HCT116 (cell line): Measurements from ENCODE around the gene SDC3. TPM values are rescaled to one million over a fixed set of nuclear protein-coding genes. Genes with fewer than 3 reads are reported as not detected.

Experiments used
- ATAC-seq: fragments of 200-7000 bp; cut with Tn5 transposase; 2 replicates; pipeline ENCODE4 v1.9.1; 2020; ENCODE audit warnings: mild to moderate bottlenecking, moderate library complexity
- BruUV-seq: library from RNA; stranded (reverse); fragments of 400-500 nt; replicated peaks from 2 replicates; lab custom pipeline; 2021; lab: Mats Ljungman, UMichigan
- CTCF ChIA-PET: fragments of 300-600 bp; sonication (Branson Sonifier 250); formaldehyde crosslinking; loops from one replicate; lab custom pipeline; 2021; ENCODE audit warnings: antibody characterized with exemption; lab: Charles Lee
- POLR2A ChIA-PET: fragments of 300-600, 350-600 bp; sonication (Branson Sonifier 250); formaldehyde crosslinking; loops from one replicate; lab custom pipeline; 2021; ENCODE audit warnings: antibody characterized with exemption; lab: Charles Lee
- RAD21 ChIA-PET, 2 experiments: fragments of 300-600 bp; sonication (Branson Sonifier 250); formaldehyde crosslinking; loops; one replicate each; lab custom pipeline; 2023; ENCODE audit warnings: low total read pairs in 2 of 2; ENCODE audit not compliant: uncharacterized antibody in 2 of 2, unreplicated experiment in 2 of 2, low non-redundant PET in 1 of 2; lab: Charles Lee
- DNase-seq: peaks from one replicate; pipeline ENCODE4 v3.0.0-alpha.2; 2010; ENCODE audit warnings: low read depth, low spot score
- H2AFZ ChIP-seq: fragments of 200-600 bp; shearing (Covaris generic), sonication (generic); 2 replicates; pipeline ENCODE4 v1.6.1; 2017; ENCODE audit warnings: low read depth, mixed run types, mixed read lengths, antibody characterized with exemption, low read length; ENCODE audit not compliant: poor library complexity, severe bottlenecking
- H3K27ac ChIP-seq: 2 replicates; pipeline ENCODE4 v1.5.1; 2012; ENCODE audit warnings: low read depth, low read length
- H3K27me3 ChIP-seq: fragments of 200-600 bp; sonication (generic); 2 replicates; pipeline ENCODE4 v1.6.1; 2016; ENCODE audit warnings: mixed run types, low read length, mixed read lengths; ENCODE audit not compliant: insufficient read depth
- H3K36me3 ChIP-seq, 2 experiments: fragments of 200-500 bp in 1 of 2; fragments of 200-600 bp in 1 of 2; sonication (Bioruptor generic) in 1 of 2; sonication (generic) in 1 of 2; 2 replicates each; pipeline versions ENCODE4 v1.5.1 to v1.6.1; 2014 to 2016; ENCODE audit warnings: low read length in 2 of 2, inconsistent platforms in 1 of 2, mixed read lengths in 1 of 2, mixed run types in 1 of 2; ENCODE audit not compliant: insufficient read depth in 2 of 2, control insufficient read depth in 1 of 2
- H3K4me1 ChIP-seq, 2 experiments: fragments of 200-600 bp in 1 of 2; sonication (generic) in 1 of 2; 2 replicates each; pipeline versions ENCODE4 v1.5.1 to v1.6.1; 2012 to 2017; ENCODE audit warnings: low read length in 2 of 2, inconsistent platforms in 1 of 2, mild to moderate bottlenecking in 1 of 2, mixed read lengths in 1 of 2, mixed run types in 1 of 2, moderate library complexity in 1 of 2; ENCODE audit not compliant: insufficient read depth in 2 of 2, control insufficient read depth in 1 of 2
- H3K4me2 ChIP-seq: fragments of 200-600 bp; sonication (generic); 2 replicates; pipeline ENCODE4 v1.6.1; 2017; ENCODE audit warnings: mixed run types, low read length, mixed read lengths
- H3K4me3 ChIP-seq, 2 experiments: fragments of 200-600 bp in 1 of 2; sonication (generic) in 1 of 2; replicated peaks in 1 of 2; 2 replicates each; pipeline ENCODE4 v1.5.1; 2011 to 2016; ENCODE audit warnings: low read length in 2 of 2, control low read depth in 1 of 2, low read depth in 1 of 2, mild to moderate bottlenecking in 1 of 2, mixed read lengths in 1 of 2, mixed run types in 1 of 2
- H3K79me2 ChIP-seq: fragments of 200-600 bp; sonication (generic); 2 replicates; pipeline ENCODE4 v1.6.1; 2017; ENCODE audit warnings: mild to moderate bottlenecking, mixed run types, low read length, moderate library complexity, mixed read lengths; ENCODE audit not compliant: insufficient read depth
- H3K9ac ChIP-seq: fragments of 200-600 bp; sonication (generic); 2 replicates; pipeline ENCODE4 v1.6.1; 2016; ENCODE audit warnings: low read length, mixed read lengths
- H3K9me2 ChIP-seq: fragments of 200-600 bp; sonication (generic), shearing (Covaris generic); 2 replicates; pipeline ENCODE4 v1.6.1; 2017; ENCODE audit warnings: mixed run types, mild to moderate bottlenecking, moderate library complexity; ENCODE audit not compliant: insufficient read depth
- H3K9me3 ChIP-seq, 2 experiments: fragments of 200-500 bp in 1 of 2; fragments of 200-600 bp in 1 of 2; sonication (Bioruptor generic) in 1 of 2; sonication (generic) in 1 of 2; 2 replicates each; pipeline ENCODE4 v1.6.1; 2014 to 2017; ENCODE audit warnings: low read length in 2 of 2, mixed read lengths in 2 of 2, inconsistent platforms in 1 of 2, low read depth in 1 of 2, mild to moderate bottlenecking in 1 of 2, mixed run types in 1 of 2, moderate library complexity in 1 of 2; ENCODE audit not compliant: control insufficient read depth in 1 of 2, insufficient read depth in 1 of 2
- H4K20me1 ChIP-seq: fragments of 200-600 bp; sonication (generic), shearing (Covaris generic); 2 replicates; pipeline ENCODE4 v1.6.1; 2017; ENCODE audit warnings: mixed run types, mild to moderate bottlenecking, moderate library complexity; ENCODE audit not compliant: insufficient read depth
- ATF3 ChIP-seq: IDR thresholded peaks from 2 replicates; pipeline ENCODE4 v1.6.1; 2012
- CEBPB ChIP-seq: IDR thresholded peaks from 2 replicates; pipeline ENCODE4 v1.6.1; 2012; ENCODE audit warnings: low read depth
- EGR1 ChIP-seq: IDR thresholded peaks from 2 replicates; pipeline ENCODE4 v1.6.1; 2012; ENCODE audit warnings: low read depth
- ELF1 ChIP-seq: IDR thresholded peaks from 2 replicates; pipeline ENCODE4 v1.6.1; 2012; ENCODE audit warnings: low read depth, borderline replicate concordance
- EZH2phosphoT487 ChIP-seq: fragments of 200-600 bp; IDR thresholded peaks from 2 replicates; pipeline ENCODE4 v1.6.1; 2018; ENCODE audit warnings: antibody characterized with exemption, borderline replicate concordance
- JUND ChIP-seq: IDR thresholded peaks from 2 replicates; pipeline ENCODE4 v1.6.1; 2012
- POLR2AphosphoS5 ChIP-seq: IDR thresholded peaks from 2 replicates; pipeline ENCODE4 v1.6.1; 2011; ENCODE audit warnings: mild to moderate bottlenecking, low read depth, low read length, moderate library complexity
- RAD21 ChIP-seq: IDR thresholded peaks from 2 replicates; pipeline ENCODE4 v1.6.1; 2012; ENCODE audit warnings: low read depth, mild to moderate bottlenecking
- SP1 ChIP-seq: IDR thresholded peaks from 2 replicates; pipeline ENCODE4 v1.6.1; 2012; ENCODE audit warnings: low read depth
- TCF7L2 ChIP-seq: IDR thresholded peaks from 2 replicates; pipeline ENCODE4 v1.7.0; 2011; ENCODE audit warnings: borderline replicate concordance, inconsistent platforms; ENCODE audit not compliant: insufficient read depth, insufficient read length; ENCODE audit errors: extremely low read depth
- YY1 ChIP-seq: IDR thresholded peaks from 2 replicates; pipeline ENCODE4 v1.6.1; 2011; ENCODE audit warnings: low read length, low read depth, moderate library complexity, mild to moderate bottlenecking; ENCODE audit not compliant: insufficient replicate concordance; ENCODE audit errors: extremely low read depth
- ZBTB33 ChIP-seq: IDR thresholded peaks from 2 replicates; pipeline ENCODE4 v1.6.1; 2011; ENCODE audit warnings: mild to moderate bottlenecking, low read length, moderate library complexity; ENCODE audit not compliant: insufficient replicate concordance; ENCODE audit errors: extremely low read depth
- ZFX ChIP-seq: fragments of 450-650 bp; IDR thresholded peaks from 2 replicates; pipeline ENCODE4 v1.6.1; 2017
- ZNF274 ChIP-seq: fragments of 200-500 bp; sonication (Bioruptor generic); IDR thresholded peaks from 2 replicates; pipeline ENCODE4 v1.6.1; 2014; ENCODE audit warnings: mild to moderate bottlenecking, low read depth, low read length, inconsistent platforms
- intact Hi-C: fragments of 100-400 bp; cut with micrococcal nuclease; formaldehyde crosslinking; loops from 2 replicates; pipeline ENCODE4 v1.10.0; 2022
- total RNA-seq: library from RNA; stranded (reverse); gene quantifications from one replicate; pipeline ENCODE4 v1.2.1, GENCODE V29; 2021; ENCODE audit not compliant: unreplicated experiment
- TF ChIP-seq, protein P1 (sequence below): IDR thresholded peaks from 2 replicates; pipeline ENCODE4 v1.6.1; 2012
- TF ChIP-seq, protein P2 (sequence below), 3 experiments: fragments of 200-600 bp in 1 of 3; sonication (generic) in 1 of 3; IDR thresholded peaks in 2 of 3; conservative IDR thresholded peaks in 1 of 3; 2 replicates each; pipeline ENCODE4 v1.5.1; 2012 to 2017; ENCODE audit warnings: low read depth in 2 of 3, low read length in 2 of 3, antibody characterized with exemption in 1 of 3, borderline replicate concordance in 1 of 3, control low read depth in 1 of 3, mild to moderate bottlenecking in 1 of 3, mixed read lengths in 1 of 3, mixed run types in 1 of 3, moderate library complexity in 1 of 3; ENCODE audit not compliant: insufficient read depth in 1 of 3

The SDC3 gene
- total RNA-seq, 1 experiment from 2014 or later: 40.1 TPM

GRCh38 chr1:30882678-30883388 lies 25.7 kb downstream of the SDC3 start:
- H3K27me3 ChIP-seq: no peaks in the 10 kb centered on the region
- H2AFZ ChIP-seq: no peak overlapping the region
- no peaks in the 10 kb centered on the region for H3K36me3 ChIP-seq
- CTCF ChIA-PET: interaction anchor here (0.6 kb wide), 1 partner anchor 793 kb away, joined by 3 read pairs; no protein-coding TSS in a partner anchor
- no peak for ATAC-seq
- intact Hi-C loops: no loop called here
- no peaks in the 10 kb centered on the region for H3K9me2 ChIP-seq
- RAD21 ChIA-PET: no interaction called here
- no peaks in the 10 kb centered on the region; a peak in 1 of 4 replicates for H3K4me1 ChIP-seq
- no peak overlapping the region for H3K9ac ChIP-seq
- H3K4me3 ChIP-seq: no peak overlapping the region
- H3K4me2 ChIP-seq: no peak overlapping the region
- no peaks in the 10 kb centered on the region for H3K9me3 ChIP-seq
- no peaks in the 10 kb centered on the region for H3K79me2 ChIP-seq
- no TSS peak for BruUV-seq
- no peaks in the 10 kb centered on the region for H4K20me1 ChIP-seq
- TF ChIP-seq ATF3 (no peak), ZNF274 (no peak), EGR1 (no peak), YY1 (no peak), JUND (no peak), POLR2AphosphoS5 (no peak), TCF7L2 (no peak), ZBTB33 (no peak), ZFX (no peak), ELF1 (no peak), RAD21 (no peak), CEBPB (no peak), SP1 (no peak), EZH2phosphoT487 (no peak)
- TF ChIP-seq, protein P1, sequence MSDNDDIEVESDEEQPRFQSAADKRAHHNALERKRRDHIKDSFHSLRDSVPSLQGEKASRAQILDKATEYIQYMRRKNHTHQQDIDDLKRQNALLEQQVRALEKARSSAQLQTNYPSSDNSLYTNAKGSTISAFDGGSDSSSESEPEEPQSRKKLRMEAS: no peak
- TF ChIP-seq, protein P2, sequence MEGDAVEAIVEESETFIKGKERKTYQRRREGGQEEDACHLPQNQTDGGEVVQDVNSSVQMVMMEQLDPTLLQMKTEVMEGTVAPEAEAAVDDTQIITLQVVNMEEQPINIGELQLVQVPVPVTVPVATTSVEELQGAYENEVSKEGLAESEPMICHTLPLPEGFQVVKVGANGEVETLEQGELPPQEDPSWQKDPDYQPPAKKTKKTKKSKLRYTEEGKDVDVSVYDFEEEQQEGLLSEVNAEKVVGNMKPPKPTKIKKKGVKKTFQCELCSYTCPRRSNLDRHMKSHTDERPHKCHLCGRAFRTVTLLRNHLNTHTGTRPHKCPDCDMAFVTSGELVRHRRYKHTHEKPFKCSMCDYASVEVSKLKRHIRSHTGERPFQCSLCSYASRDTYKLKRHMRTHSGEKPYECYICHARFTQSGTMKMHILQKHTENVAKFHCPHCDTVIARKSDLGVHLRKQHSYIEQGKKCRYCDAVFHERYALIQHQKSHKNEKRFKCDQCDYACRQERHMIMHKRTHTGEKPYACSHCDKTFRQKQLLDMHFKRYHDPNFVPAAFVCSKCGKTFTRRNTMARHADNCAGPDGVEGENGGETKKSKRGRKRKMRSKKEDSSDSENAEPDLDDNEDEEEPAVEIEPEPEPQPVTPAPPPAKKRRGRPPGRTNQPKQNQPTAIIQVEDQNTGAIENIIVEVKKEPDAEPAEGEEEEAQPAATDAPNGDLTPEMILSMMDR (IDR thresholded peaks at IDR 0.05 in 2 of 3, conservative IDR thresholded peaks at IDR 0.05 in 1 of 3; ENCODE audit: borderline replicate concordance in 1 of 3, insufficient read depth in 1 of 3, low read depth in 2 of 3, low read length in 2 of 3): no peak
- no peak overlapping the region for H3K27ac ChIP-seq
- POLR2A ChIA-PET: no interaction called here
- no peak for DNase-seq
